NB4 (cell line): ENCODE results near the gene PGP.
"Not testable (repeated sequence)": the region's sequence is repeated elsewhere in the genome, so short reads cannot be mapped to it uniquely, and the experiment has no call there.

Experiments
- CTCF ChIP-seq: IDR thresholded peaks from one replicate; pipeline ENCODE4 v1.5.1; 2012; ENCODE audit warnings: low read depth, low read length
- MAX ChIP-seq: IDR thresholded peaks from 2 replicates; pipeline ENCODE4 v1.6.1; 2011; ENCODE audit warnings: low read depth, low read length
- POLR2A ChIP-seq: IDR thresholded peaks from 2 replicates; pipeline ENCODE4 v1.6.1; 2011; ENCODE audit warnings: mild to moderate bottlenecking; ENCODE audit not compliant: insufficient read length; ENCODE audit errors: extremely low read depth

GRCh38 chr16:2263026-2263425 lies 48.4 kb upstream of the PGP start:
- not testable (repeated sequence) for TF ChIP-seq CTCF, POLR2A, MAX
